GM12878 (cell line): ENCODE data around the gene PTPRN2. TPM values are rescaled to one million over a fixed set of nuclear protein-coding genes. Genes with fewer than 3 reads are reported as not detected.

Source experiments
- ATAC-seq: fragments of 200-7000 bp; cut with Tn5 transposase; 3 replicates; pipeline ENCODE4 v1.9.1; 2020; ENCODE audit warnings: mild to moderate bottlenecking, moderate library complexity
- BruUV-seq: library from RNA; stranded (reverse); fragments of 400-500 nt; replicated peaks from 2 replicates; lab custom pipeline; 2021; lab: Mats Ljungman, UMichigan
- CTCF ChIA-PET: fragments of 300-600 bp; sonication (Branson Sonifier 250); formaldehyde crosslinking; extraction: SDS; loops from one replicate; lab custom pipeline; 2021; ENCODE audit warnings: inconsistent platforms; lab: Yijun Ruan, JAX
- POLR2A ChIA-PET: fragments of 350-600 bp; formaldehyde crosslinking; extraction: SDS; loops from one replicate; lab custom pipeline; 2021; ENCODE audit warnings: inconsistent platforms; lab: Charles Lee
- RAD21 ChIA-PET: fragments of 300-600 bp; sonication (Branson Sonifier 250); formaldehyde crosslinking; loops from one replicate; lab custom pipeline; 2023; ENCODE audit warnings: antibody characterized with exemption; ENCODE audit not compliant: unreplicated experiment; lab: Charles Lee
- SMC1A ChIA-PET: fragments of 300-600 bp; sonication (Branson Sonifier 250); formaldehyde crosslinking; loops from one replicate; lab custom pipeline; 2023; ENCODE audit not compliant: unreplicated experiment, uncharacterized antibody; lab: Charles Lee
- DNase-seq: peaks from one replicate; pipeline ENCODE4 v3.0.0-alpha.2; 2011; ENCODE audit warnings: low read depth, low spot score
- FAIRE-seq: peaks from 3 replicates; lab custom pipeline; 2011; peaks lifted over from hg19 to GRCh38; lab: Jason Lieb, UNC
- H2AFZ ChIP-seq: 2 replicates; pipeline ENCODE4 v1.6.0; 2011; ENCODE audit warnings: low read depth, low read length, control low read depth; ENCODE audit not compliant: control insufficient read depth
- H3K27ac ChIP-seq: 2 replicates; pipeline ENCODE4 v1.5.1; 2011; ENCODE audit warnings: control low read depth; ENCODE audit not compliant: control insufficient read depth, insufficient read depth
- H3K27me3 ChIP-seq, 2 experiments: replicated peaks in 1 of 2; 2 replicates each; pipeline versions ENCODE4 v1.6.0 to v1.6.1; 2011; ENCODE audit warnings: low read length in 1 of 2; ENCODE audit not compliant: control insufficient read depth in 2 of 2, insufficient read depth in 2 of 2
- H3K36me3 ChIP-seq, 2 experiments: 2 replicates each; pipeline ENCODE4 v1.5.1; 2011; ENCODE audit warnings: low read length in 1 of 2; ENCODE audit not compliant: control insufficient read depth in 2 of 2, insufficient read depth in 2 of 2
- H3K4me1 ChIP-seq: 2 replicates; pipeline ENCODE4 v1.6.1; 2011; ENCODE audit warnings: mild to moderate bottlenecking, low read length, moderate library complexity, mixed read lengths; ENCODE audit not compliant: control insufficient read depth, insufficient read depth
- H3K4me2 ChIP-seq: 2 replicates; pipeline ENCODE4 v1.6.0; 2011; ENCODE audit warnings: control low read depth; ENCODE audit not compliant: control insufficient read depth, insufficient read depth
- H3K4me3 ChIP-seq: fragments of 200-600 bp; sonication (generic); 2 replicates; pipeline ENCODE4 v1.5.1; 2016
- H3K79me2 ChIP-seq: 2 replicates; pipeline ENCODE4 v1.6.0; 2011; ENCODE audit warnings: low read length; ENCODE audit not compliant: control insufficient read depth, insufficient read depth
- H3K9ac ChIP-seq: 2 replicates; pipeline ENCODE4 v1.8.0; 2011; ENCODE audit warnings: low read length, control low read depth, mixed read lengths; ENCODE audit not compliant: control insufficient read depth, insufficient read depth
- H3K9me3 ChIP-seq: replicated peaks from 3 replicates; pipeline ENCODE4 v1.5.1; 2011; ENCODE audit warnings: mild to moderate bottlenecking, low read length; ENCODE audit not compliant: control insufficient read depth, insufficient read depth
- H4K20me1 ChIP-seq: 2 replicates; pipeline ENCODE4 v1.6.0; 2011; ENCODE audit not compliant: control insufficient read depth, insufficient read depth
- CHD1 ChIP-seq: IDR thresholded peaks from 2 replicates; pipeline ENCODE4 v1.6.1; 2012; ENCODE audit warnings: low read depth, low read length, improper control_type of control experiment
- EGR1 ChIP-seq, 2 experiments: IDR thresholded peaks; 1 replicate in 1 of 2; 2 replicates in 1 of 2; pipeline ENCODE4 v1.6.1; 2011 to 2012; ENCODE audit warnings: low read depth in 2 of 2, low read length in 2 of 2, borderline replicate concordance in 1 of 2, mild to moderate bottlenecking in 1 of 2, moderate library complexity in 1 of 2
- GABPA ChIP-seq: IDR thresholded peaks from 2 replicates; pipeline ENCODE4 v1.6.1; 2014; ENCODE audit warnings: antibody characterized with exemption, low read depth, mild to moderate bottlenecking, inconsistent platforms
- KAT2A ChIP-seq: conservative IDR thresholded peaks from 2 replicates; pipeline ENCODE4 v1.6.1; 2011; ENCODE audit warnings: low read depth, low read length; ENCODE audit not compliant: control insufficient read depth
- NFYA ChIP-seq: IDR thresholded peaks from 2 replicates; pipeline ENCODE4 v1.6.1; 2011; ENCODE audit warnings: low read depth, mild to moderate bottlenecking, low read length, improper control_type of control experiment, borderline replicate concordance
- POU2F2 ChIP-seq: IDR thresholded peaks from 3 replicates; pipeline ENCODE4 v1.6.1; 2011; ENCODE audit warnings: low read depth, mild to moderate bottlenecking, low read length, borderline replicate concordance
- RAD51 ChIP-seq: fragments of 450-650 bp; IDR thresholded peaks from 2 replicates; pipeline ENCODE4 v1.6.1; 2016; ENCODE audit warnings: moderate library complexity, mild to moderate bottlenecking, inconsistent platforms
- RUNX3 ChIP-seq: IDR thresholded peaks from 2 replicates; pipeline ENCODE4 v1.6.1; 2012; ENCODE audit warnings: low read length, inconsistent platforms
- SMARCA5 ChIP-seq: fragments of 450-650 bp; IDR thresholded peaks from 2 replicates; pipeline ENCODE4 v1.6.1; 2017; ENCODE audit warnings: mild to moderate bottlenecking
- SP1 ChIP-seq: IDR thresholded peaks from one replicate; pipeline ENCODE4 v1.6.1; 2011; ENCODE audit warnings: low read depth, low read length
- SRF ChIP-seq, 2 experiments: IDR thresholded peaks; 2 replicates each; pipeline ENCODE4 v1.6.1; 2011; ENCODE audit warnings: low read depth in 2 of 2, low read length in 2 of 2, mild to moderate bottlenecking in 1 of 2, moderate library complexity in 1 of 2
- STAT1 ChIP-seq: fragments of 450-650 bp; conservative IDR thresholded peaks from 2 replicates; pipeline ENCODE4 v1.6.1; 2014; ENCODE audit warnings: antibody characterized with exemption, mild to moderate bottlenecking
- TARDBP ChIP-seq: IDR thresholded peaks from 2 replicates; pipeline ENCODE4 v1.6.1; 2016; ENCODE audit warnings: borderline replicate concordance
- WGBS: methylation state at CpG from one replicate; pipeline ENCODE4 v1.1.6; 2016; ENCODE audit warnings: low lambda C conversion rate; ENCODE audit not compliant: insufficient replicate concordance, insufficient coverage; ENCODE audit errors: missing lambda C conversion rate; 5-methylcytosine and 5-hydroxymethylcytosine counted together
- in situ Hi-C: fragments of 300-500 bp; cut with MboI; formaldehyde crosslinking; loops from 9 replicates; pipeline ENCODE4 v1.14.3; 2018; ENCODE audit warnings: mixed read lengths
- intact Hi-C: fragments of 100-400 bp; cut with micrococcal nuclease; formaldehyde crosslinking; loops from one replicate; pipeline ENCODE4 v1.14.2; 2022; ENCODE audit not compliant: unreplicated experiment
- polyA plus RNA-seq, 11 experiments: library from polyadenylated mRNA; depleted of rRNA in 4 of 11; unstranded in 6 of 11; stranded (reverse) in 5 of 11; fragments of >200 nt; fragmentation: Nextera tagmentation in 4 of 11; fragmentation: Illumina TruSeq in 1 of 11; extraction: Ambion mirVana in 4 of 11; extraction: Trizol in 1 of 11; gene quantifications; 1 replicate in 1 of 11; 2 replicates in 10 of 11; pipeline versions ENCODE4 v1.2.1 to v1.2.3, GENCODE V29; 2011 to 2016; ENCODE audit warnings: inconsistent platforms in 2 of 11, missing spikeins in 2 of 11, low read depth in 1 of 11
- total RNA-seq, 4 experiments: library from RNA; depleted of rRNA in 3 of 4; stranded (reverse); fragments of >200 nt in 3 of 4; fragmentation: Illumina TruSeq in 1 of 4; extraction: Trizol in 1 of 4; gene quantifications; 2 replicates each; pipeline versions ENCODE4 v1.2.1 to v1.2.3, GENCODE V29; 2013 to 2021
- TF ChIP-seq, protein P1 (sequence below): fragments of 450-650 bp; IDR thresholded peaks from 2 replicates; pipeline ENCODE4 v1.6.1; 2014; ENCODE audit warnings: mild to moderate bottlenecking

Gene PTPRN2
- total and polyA plus RNA-seq, 10 of the 15 experiments (the other 5 are each of a cell fraction or from before 2014, with no cell fraction given): 5.4 TPM; not detected in 9

DNA sequence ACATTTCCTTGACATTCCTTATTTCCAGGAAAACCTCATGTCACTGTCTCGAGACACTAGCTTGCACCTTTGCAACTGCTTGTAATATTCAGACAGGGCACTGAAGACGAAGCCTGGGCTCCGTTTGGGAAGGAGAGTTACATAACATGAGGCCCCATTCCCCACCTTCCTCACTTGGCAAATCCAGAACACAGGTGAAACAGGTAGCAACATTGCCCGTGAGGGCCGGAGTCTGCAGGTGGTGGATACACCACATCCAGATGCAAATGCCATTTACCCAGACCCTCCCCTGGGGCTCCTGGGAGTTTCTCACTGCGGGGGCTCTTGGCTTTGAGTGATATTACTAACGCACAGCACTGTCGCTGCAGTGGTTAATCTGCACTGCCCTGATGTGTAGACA lies 491.0 kb downstream of the PTPRN2 start:
- 25% methylated on average over 8 of the region's 8 CpGs for WGBS
- no peak for FAIRE-seq
- in situ Hi-C loops: no loop called here
- no peak overlapping the region for H3K27ac ChIP-seq
- DNase-seq: no peak
- SMC1A ChIA-PET: no interaction called here
- BruUV-seq: no TSS peak
- H4K20me1 ChIP-seq: no peaks in the 10 kb centered on the region
- no peaks in the 10 kb centered on the region for H3K36me3 ChIP-seq
- TF ChIP-seq KAT2A: no peak
- no peak for TF ChIP-seq GABPA
- TF ChIP-seq SRF (IDR thresholded peaks at IDR 0.05; ENCODE audit: low read depth in 2 of 2, low read length in 2 of 2): no peak
- no peak for TF ChIP-seq SP1
- TF ChIP-seq NFYA: no peak
- POLR2A ChIA-PET: no interaction called here
- intact Hi-C loops: no loop called here
- H3K4me1 ChIP-seq: no peaks in the 10 kb centered on the region
- no peak for ATAC-seq
- no peaks in the 10 kb centered on the region; the same call in 2 of the 3 replicates for H3K9me3 ChIP-seq
- H3K9ac ChIP-seq: no peak overlapping the region
- H3K27me3 ChIP-seq: no peaks in the 10 kb centered on the region
- H3K79me2 ChIP-seq: no peaks in the 10 kb centered on the region
- CTCF ChIA-PET: no interaction called here
- RAD21 ChIA-PET: no interaction called here
- no peak overlapping the region for H3K4me2 ChIP-seq
- H3K4me3 ChIP-seq: no peak overlapping the region
- no peak overlapping the region for H2AFZ ChIP-seq

DNA sequence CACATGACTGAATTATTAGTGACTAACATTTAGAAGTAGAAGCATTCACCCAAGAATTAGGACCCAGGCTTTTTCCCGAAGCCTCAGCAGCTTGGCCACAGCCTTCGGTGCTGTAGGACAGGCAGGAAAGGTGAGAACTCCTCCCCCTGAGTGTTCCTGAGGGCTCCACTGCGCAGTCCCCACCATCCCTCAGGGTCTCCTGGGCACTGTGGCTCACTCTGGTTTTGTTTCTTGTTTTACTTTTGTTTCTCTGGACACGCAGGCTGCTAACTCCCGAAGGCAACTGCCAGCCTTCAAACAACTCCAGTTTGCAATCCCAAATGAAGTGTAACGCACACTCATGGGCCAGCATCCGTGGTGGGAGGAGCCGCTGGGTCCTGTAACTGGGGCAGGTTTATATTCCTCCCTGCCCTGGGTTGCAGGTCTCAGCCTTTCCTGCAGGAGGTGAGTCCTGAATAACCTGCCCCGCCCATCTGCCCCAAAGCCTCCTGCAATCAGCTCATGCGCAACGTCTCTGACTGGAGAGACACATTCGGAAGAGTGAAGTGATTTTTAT lies 492.9 kb downstream of the PTPRN2 start:
- Histone ChIP-seq H2AFZ (no peak overlapping the region), H4K20me1 (no peaks in the 10 kb centered on the region), H3K9ac (no peak overlapping the region), H3K79me2 (no peaks in the 10 kb centered on the region), H3K27ac (no peak overlapping the region), H3K4me2 (no peak overlapping the region), H3K36me3 (no peaks in the 10 kb centered on the region), H3K27me3 (no peaks in the 10 kb centered on the region), H3K4me1 (no peaks in the 10 kb centered on the region), H3K9me3 (no peaks in the 10 kb centered on the region; the same call in 2 of the 3 replicates), H3K4me3 (no peak overlapping the region)
- in situ Hi-C loops (no loop called here), intact Hi-C loops (no loop called here)
- TF ChIP-seq STAT1 (no peak), SMARCA5 (no peak), TARDBP (no peak), CHD1 (no peak), RUNX3 (no peak), EGR1 (IDR thresholded peaks at IDR 0.05; ENCODE audit: borderline replicate concordance in 1 of 2, low read depth in 2 of 2, low read length in 2 of 2) (no peak), RAD51 (no peak), POU2F2 (no peak)
- TF ChIP-seq, protein P1, sequence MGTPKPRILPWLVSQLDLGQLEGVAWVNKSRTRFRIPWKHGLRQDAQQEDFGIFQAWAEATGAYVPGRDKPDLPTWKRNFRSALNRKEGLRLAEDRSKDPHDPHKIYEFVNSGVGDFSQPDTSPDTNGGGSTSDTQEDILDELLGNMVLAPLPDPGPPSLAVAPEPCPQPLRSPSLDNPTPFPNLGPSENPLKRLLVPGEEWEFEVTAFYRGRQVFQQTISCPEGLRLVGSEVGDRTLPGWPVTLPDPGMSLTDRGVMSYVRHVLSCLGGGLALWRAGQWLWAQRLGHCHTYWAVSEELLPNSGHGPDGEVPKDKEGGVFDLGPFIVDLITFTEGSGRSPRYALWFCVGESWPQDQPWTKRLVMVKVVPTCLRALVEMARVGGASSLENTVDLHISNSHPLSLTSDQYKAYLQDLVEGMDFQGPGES: no peak
- CTCF ChIA-PET: no interaction called here
- WGBS: 44% methylated on average over 12 of the region's 12 CpGs
- DNase-seq: no peak
- no TSS peak for BruUV-seq
- RAD21 ChIA-PET: no interaction called here
- ATAC-seq: no peak
- no peak for FAIRE-seq
- SMC1A ChIA-PET: no interaction called here
- POLR2A ChIA-PET: no interaction called here
